IPS DF 19.7 (cell line): Measurements from ENCODE around the gene MYADM.
"Not testable (repeated sequence)": the region's sequence is repeated elsewhere in the genome, so short reads cannot be mapped to it uniquely, and the experiment has no call there.

ENCODE experiments used
- DNase-seq: peaks from one replicate; pipeline ENCODE4 v3.0.0-alpha.2; 2013; ENCODE audit warnings: low read depth, low spot score

MYADM gene

GRCh38 chr19:53868892-53869804 lies 1.5 kb downstream of the MYADM start:
- no peak for DNase-seq

- DNase-seq: not testable (repeated sequence)
Measured at GRCh38 chr19:53869805-53870484, 2.3 kb downstream of the MYADM start.

- no peak for DNase-seq
Measured at GRCh38 chr19:53870485-53870844, 2.8 kb downstream of the MYADM start.

- DNase-seq: no peak
Measured at GRCh38 chr19:53871454-53871853, 3.8 kb downstream of the MYADM start.

- no peak for DNase-seq
Measured at GRCh38 chr19:53872762-53873161, 5.1 kb downstream of the MYADM start.

- DNase-seq: no peak
Measured at GRCh38 chr19:53873773-53874605, 6.3 kb downstream of the MYADM start.

- DNase-seq: no peak
Measured at GRCh38 chr19:53874606-53874990, 6.9 kb downstream of the MYADM start.

GRCh38 chr19:53875602-53876325 lies 8.1 kb downstream of the MYADM start:
- no peak for DNase-seq

- no peak for DNase-seq
Measured at GRCh38 chr19:53876651-53877224, 9.1 kb downstream of the MYADM start.

- DNase-seq: no peak
Measured at GRCh38 chr19:53877361-53877766, 9.7 kb downstream of the MYADM start.

- no peak for DNase-seq
Measured at GRCh38 chr19:53878776-53879139, 11.1 kb downstream of the MYADM start.

GRCh38 chr19:53879140-53880081 lies 11.7 kb downstream of the MYADM start:
- no peak for DNase-seq

GRCh38 chr19:53880711-53881481 lies 13.2 kb downstream of the MYADM start:
- no peak for DNase-seq

- no peak for DNase-seq
Measured at GRCh38 chr19:53881482-53882390, 14.1 kb downstream of the MYADM start, which contains the start of gene PRKCG. Gene PRKCG, plus strand, starts transcription at chr19:53882197. Its CDS starts 298 bp downstream, at chr19:53882495.

GRCh38 chr19:53882391-53883050 lies 14.8 kb downstream of the MYADM start:
- DNase-seq: no peak

- DNase-seq: no peak
Measured at GRCh38 chr19:53883231-53883661, 15.6 kb downstream of the MYADM start.

GRCh38 chr19:53883741-53884140 lies 16.1 kb downstream of the MYADM start:
- DNase-seq: no peak
